Fibroblast of skin of left quadriceps (primary cell): ENCODE results near the gene AHRR.
"Not testable (repeated sequence)": the region's sequence is repeated elsewhere in the genome, so short reads cannot be mapped to it uniquely, and the experiment has no call there.

Source experiments
- DNase-seq, 2 experiments: peaks; one replicate each; pipeline ENCODE4 v3.0.0-alpha.2; 2013; ENCODE audit warnings: low read depth in 2 of 2

Gene AHRR

DNA sequence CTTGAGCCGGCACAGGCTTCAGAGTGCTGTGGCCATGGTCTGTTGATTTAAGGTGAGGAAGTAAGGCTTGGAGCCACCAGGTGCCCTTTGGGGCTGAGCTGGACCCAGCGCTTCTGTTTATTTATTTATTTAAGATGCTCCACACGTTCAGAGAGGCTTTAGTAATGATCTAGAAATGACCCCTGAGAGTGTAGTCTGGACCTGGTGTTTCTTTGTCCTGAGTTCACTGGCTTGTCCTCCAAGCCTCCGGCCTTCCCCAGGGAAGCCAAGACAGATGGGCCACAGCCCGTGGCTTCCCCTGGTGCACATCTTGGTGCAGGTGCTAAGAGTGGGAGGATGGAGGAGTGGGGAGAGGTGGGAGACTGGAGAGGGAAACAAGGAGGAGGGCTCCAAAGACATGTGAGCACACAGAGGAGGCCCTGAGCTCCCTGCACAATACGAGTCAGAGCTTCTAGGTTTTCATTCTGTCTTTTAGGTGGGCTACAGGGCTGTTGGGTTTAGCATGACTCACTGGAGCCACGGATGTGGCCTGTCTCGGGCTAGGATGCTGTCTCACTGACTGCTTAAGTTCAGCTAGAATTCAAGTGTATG lies 56.9 kb downstream of the AHRR start:
- no peak for DNase-seq

DNA sequence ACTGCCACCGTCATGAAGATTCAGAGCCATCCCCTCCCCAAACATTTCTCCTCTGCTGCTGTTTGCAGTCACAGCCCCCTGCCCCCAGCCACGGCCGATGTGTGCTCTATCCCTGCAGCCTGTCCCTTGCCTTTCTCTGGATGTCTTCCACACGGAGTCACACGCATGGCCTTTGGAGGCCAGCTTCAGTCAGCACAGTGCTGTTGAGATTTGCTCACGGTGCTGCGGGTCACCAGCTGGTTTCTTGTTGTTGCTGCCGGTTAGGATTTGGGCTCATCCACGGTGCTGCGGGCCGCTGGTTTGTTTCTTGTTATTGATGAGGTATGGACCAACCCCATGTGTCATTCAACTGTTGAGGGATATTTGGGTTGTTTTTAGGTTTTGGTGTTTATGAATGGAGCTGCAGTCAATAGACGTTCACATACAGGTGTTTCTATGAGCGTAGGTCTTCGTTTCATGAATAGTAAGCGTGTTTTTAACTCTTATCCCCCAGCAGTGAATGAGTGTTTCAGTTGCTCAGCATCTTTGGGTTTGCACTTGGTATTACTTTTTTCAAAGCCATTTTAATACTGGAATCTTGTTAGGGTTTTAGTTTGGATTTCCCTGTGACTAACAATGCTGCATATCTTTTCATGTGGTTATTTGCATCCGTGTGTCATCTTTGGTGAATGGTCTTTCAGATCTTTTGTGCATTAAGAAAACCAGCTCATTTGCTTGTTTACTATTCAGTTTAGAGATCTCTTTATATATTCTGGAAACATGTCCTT lies 57.6 kb downstream of the AHRR start:
- DNase-seq: no peak

GRCh38 chr5:380701-381309 lies 59.3 kb downstream of the AHRR start:
- DNase-seq: no peak

DNA sequence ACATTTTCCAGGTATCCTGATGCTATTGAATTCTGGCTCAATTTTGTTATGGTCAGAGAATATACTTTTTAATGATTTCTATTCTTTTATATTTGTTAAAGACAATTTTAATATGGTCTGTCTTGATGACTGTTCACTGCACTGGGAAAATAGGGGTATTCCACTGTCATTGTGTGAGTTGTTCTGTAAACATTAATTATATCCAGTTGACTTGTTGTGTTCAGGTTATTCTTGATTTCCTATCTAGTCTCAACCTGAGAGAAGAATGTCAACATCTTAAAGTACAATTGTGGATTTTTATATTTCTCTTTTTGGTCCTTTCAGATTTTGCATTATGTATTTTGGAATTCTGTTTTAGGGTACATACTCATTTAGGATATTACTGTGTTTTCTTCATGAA lies 61.6 kb downstream of the AHRR start:
- no peak for DNase-seq

DNA sequence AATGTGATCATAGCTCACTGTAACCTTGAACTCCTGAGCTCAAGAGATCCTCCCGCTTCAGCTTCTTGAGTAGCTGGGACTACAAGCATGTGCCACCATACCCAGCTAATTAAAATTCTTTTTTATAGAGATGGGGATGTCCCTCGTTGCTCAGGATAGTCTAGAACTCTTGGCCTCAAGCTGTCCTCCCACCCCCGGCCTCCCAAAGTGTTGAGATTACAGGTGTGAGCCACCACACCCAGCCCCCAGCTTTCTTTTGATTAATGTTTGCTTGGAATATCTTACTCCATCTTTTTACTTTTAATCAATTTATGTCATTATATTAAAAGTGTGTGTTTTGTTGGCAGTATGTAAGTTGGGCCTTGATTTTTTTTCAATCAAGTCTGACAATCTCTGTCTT lies 62.1 kb downstream of the AHRR start:
- no peak for DNase-seq

DNA sequence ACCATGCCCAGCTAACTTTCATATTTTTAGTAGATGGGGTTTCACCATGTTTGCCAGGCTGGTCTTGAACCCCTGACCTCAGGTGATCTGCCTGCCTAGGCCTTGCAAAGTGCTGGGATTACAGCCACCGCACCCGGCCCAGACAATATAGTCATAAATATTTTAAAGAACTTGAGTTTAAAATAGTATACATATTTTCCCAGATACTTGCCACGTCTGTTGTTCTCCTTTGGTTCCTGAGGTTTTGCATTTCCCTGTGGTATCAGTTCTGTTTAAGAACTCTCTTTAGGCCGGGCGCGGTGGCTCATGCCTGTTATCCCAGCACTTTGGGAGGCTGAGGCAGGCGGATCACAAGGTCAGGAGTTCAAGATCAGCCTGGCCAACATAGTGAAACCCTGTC lies 63.1 kb downstream of the AHRR start:
- not testable (repeated sequence) for DNase-seq

DNA sequence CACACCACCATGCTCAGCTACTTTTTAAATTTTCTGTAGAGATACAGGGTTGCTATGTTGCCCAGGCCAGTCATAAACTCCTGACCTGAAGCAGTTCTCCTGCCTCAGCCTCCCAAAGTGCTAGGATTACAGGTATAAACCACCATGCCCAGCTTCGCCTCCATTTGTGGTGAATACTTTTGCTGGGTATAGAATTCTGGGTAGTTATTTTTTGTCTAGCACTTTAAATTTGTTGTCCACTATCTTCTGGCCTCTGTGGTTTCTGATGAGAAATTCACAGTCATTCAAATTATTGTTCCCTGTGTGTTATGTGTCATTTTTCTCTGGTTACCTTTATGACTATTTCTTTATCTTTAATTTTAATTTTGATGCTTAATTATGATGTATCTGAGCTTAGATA lies 63.8 kb downstream of the AHRR start:
- DNase-seq: no peak

DNA sequence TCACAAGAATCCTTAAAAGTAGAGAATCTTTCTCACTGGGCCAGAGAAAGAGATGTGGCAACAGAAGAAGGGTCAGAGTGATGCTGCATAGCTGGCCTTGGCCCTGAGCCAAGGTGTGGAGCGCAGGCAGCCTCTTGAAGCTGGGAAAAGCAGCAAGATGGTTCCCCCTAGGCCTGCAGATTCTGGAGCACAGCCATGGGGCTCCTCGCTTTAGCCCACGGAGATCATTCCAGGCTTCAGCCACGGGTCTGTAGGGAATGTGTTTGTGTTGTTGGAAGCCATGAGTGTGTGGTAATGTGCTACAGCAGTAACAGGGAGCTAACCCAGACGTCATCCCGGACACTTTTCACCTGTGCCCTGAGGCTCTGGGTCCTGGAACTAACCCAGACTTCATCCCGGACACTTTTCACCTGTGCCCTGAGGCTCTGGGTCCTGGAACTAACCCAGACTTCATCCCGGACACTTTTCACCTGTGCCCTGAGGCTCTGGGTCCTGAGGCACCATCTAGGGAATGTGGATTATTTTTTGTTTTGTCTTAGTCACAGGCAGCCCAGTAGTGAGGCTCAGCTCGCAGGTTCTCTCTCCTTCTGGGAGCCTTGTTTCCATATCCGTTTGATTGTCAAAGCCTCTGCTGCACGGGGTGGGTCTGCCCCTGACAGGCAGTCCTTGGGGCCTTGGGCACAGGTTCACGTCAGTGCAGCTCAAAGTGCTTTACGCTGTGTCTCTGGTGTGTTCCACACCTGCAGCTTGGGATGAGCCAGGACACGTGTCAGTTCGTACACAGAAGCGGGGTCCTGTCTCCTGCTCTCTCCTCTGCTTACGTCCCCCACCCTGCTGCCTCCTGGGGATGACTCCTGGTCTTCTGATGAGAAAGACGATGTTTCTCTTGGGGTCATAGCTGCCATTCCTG lies 65.2 kb downstream of the AHRR start:
- DNase-seq: no peak

DNA sequence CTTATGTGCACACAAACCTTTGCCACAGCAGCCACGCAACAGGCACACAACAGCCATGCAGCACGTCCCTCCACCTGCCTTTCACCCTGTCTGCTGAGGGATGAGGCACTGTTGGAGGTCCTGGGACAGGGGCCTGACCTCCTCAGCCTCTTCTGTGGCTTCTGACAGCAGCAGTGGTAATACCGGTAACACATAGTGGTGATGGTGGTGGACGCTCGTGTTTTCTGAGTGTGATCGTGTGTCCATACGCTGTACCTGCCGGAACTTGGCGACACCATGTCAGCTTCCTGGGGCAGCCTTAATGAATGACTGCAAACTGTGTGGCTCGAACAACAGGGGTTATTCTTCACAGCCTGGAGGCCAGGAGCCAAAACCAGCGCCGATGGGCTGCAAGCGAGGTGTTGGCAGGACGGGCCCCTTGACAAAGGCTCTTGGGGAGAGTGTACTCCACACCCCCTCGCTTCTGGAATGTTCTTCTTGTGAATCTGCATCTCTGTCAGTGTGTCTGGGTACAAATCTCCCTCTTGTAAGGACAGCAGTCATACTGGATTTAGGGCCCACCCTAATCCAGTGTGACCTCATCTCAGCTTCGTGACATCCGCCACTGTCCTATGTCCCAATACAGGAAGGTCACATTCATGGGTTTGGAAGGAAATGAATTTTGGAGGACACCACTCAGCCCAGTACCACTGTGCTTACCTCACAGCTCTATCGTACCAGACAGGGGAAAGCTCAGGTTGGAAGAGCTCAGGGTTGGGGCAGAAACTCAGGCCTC lies 66.2 kb downstream of the AHRR start:
- DNase-seq: no peak

DNA sequence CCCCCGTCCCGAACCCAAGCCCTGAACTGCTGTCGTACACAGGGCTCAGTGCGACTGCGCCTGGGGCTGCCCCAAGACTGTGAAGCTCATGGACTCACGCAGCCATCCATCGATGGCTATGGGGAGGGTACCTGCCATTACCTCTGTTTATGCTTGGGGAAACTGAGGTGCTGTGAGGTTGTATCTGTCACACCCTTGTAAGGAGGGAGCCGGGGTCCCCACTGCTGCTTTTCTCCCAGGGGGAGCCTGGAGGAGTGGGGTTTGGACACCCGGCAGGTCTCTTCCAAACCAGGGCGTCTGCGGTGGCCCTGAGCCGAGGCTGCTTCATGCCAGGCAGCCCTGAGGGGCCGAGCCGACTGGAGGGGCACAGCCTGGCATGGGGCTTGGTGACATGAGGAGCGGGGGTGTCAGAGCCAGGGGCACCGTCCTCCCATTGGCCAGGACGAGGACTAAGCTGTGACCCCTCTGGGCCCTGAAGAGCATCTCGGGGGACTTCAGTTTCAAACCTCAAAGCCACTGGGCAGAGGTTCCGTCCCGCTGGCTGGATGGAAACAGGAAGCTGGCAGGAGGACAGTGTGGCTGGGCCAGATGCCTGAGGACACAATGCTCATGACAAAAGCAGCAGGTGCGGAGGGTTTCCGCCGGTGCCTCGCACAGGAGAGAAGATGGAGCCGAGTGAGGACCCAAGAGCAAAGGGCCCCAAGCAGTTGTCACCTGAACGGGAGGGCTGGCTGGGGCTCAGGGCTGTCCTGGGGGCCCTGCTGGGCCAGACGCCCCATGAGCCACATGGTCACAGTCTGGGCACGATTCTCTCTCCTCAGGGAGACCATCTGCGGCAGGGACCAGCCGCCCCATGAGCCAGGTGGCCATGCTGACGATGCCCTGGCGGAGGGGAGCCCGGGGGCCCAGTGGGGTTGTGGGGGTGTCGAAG lies 67.0 kb downstream of the AHRR start:
- no peak for DNase-seq

- no peak for DNase-seq
These were observed 67.8 kb downstream of the AHRR start for GRCh38 chr5:389197-389821.

DNA sequence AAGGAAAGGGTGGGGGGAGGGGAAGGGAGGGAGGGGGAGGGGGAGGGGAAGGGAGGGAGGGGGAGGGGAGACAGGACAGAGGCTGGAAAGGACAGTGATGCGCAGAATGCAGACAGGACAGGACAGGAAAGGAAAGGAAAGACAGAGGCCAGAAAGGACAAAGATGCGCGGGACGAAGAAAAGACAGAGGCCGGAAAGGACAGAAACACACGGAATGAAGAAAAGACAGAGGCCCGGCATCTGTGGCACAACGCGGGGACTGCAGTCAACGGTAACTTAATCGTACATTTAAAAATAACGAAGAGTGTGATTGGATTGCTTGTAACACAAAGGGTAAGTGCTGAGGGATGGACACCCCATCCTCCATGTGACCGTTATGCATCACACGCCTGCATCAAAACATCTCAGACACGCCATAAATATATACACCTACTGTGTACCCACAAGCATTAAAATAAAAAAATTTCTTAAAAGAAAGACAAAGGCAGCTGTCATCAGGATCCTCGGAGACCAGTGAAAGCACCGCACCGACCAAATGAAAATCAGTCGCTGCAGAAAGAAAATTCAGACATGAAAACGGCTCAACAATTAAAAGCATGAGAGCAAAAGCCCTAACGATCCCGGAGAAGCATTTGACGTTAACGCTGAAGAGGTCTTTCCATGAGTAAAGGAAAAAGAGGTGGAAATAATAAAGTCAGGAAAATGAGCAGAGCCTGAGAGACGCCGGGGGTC lies 68.5 kb downstream of the AHRR start:
- no peak for DNase-seq

GRCh38 chr5:390623-391491 lies 69.3 kb downstream of the AHRR start:
- no peak for DNase-seq

GRCh38 chr5:392431-392988 lies 71.0 kb downstream of the AHRR start:
- no peak for DNase-seq

GRCh38 chr5:393846-394275 lies 72.3 kb downstream of the AHRR start:
- no peak for DNase-seq

- no peak for DNase-seq
These were observed 73.2 kb downstream of the AHRR start for GRCh38 chr5:394671-395155.

DNA sequence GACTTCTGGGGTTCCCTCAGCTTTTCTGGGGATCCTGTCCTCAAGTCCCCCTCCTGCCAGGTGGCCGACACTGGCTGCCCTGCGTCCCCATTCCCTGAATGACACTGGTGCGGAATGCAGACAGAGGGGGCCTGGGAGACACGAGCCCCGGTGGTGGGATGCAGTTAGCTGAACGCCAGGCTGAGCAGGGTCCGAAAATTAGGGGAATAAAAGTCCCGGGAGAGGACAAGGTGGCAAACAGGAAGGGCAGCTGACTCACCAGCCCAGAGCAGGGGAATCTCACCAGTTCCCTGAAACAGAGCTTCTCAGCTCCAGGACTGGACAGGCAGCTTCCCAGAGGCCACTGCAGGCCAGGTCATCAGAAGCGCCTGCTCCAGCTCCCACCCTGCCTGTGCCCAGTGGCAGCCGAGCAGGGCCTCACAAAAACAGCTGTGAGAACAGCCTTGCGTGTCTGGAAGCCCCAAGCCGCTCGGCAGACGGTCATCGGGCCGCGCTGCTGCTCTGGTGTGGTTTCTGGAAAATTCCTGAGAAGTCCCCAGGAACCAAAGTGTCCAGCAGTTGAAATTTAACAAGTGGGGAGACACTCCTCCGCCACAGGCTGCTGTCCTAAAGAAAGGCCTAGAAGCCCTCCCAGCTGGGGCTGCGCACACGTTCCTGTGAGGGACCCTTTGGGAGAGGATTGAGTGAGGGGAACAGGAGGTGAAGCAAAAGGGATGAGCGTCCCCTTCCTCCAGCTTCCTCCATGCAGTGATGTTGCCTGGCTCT lies 73.8 kb downstream of the AHRR start:
- DNase-seq: peak in 1 of 2 experiments; percentile 29
